Non-pigmented ciliary epithelial cell (primary cell): ENCODE measurements around the gene SLC27A1.
"Not testable (repeated sequence)": the region's sequence is repeated elsewhere in the genome, so short reads cannot be mapped to it uniquely, and the experiment has no call there.

Experiments used
- DNase-seq: peaks from one replicate; pipeline ENCODE4 v3.0.0-alpha.2; 2010; ENCODE audit warnings: low read depth

Gene SLC27A1

DNA sequence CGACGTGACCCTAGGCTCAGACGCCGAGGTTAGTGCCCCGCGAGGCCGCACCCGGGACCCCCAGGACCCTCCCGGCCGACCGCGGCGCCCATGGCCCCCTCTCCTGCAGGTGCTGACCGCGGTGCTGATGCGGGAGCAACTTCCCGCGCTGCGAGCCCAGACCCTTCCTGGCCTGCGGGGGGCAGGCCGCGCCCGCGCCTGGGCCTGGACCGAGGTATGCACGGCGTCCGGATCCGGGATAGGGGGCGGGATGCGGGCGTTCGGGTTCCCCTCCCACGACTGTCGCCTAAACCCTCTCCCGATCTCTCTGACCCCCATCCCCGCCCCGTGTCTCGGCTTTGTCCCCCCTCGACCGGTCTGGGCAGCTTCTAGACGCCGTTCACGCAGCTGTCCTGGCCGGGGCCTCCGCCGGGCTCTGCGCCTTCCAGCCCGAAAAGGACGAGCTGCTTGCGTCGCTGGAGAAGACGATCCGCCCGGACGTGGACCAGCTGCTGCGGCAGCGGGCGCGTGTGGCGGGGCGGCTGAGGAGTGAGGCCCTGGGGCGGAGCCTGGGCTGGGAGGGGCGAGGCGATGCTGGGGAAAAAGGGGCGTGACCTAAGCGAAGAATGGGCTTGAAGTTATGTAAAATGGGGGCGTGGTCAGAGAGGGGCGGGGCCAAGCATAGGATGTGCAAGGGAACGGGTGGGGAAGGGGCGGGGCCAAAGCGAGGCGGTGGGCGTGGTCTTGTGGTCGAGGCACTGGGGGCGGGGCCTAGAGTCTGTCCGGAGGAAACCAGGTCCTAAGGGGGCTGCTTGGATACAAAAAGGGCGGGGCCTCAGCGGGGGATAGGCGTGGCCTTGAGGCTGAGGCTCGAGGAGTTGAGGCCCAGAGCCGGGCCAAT is 69.2 kb downstream of the SLC27A1 start:
- peak; percentile 74 for DNase-seq

DNA sequence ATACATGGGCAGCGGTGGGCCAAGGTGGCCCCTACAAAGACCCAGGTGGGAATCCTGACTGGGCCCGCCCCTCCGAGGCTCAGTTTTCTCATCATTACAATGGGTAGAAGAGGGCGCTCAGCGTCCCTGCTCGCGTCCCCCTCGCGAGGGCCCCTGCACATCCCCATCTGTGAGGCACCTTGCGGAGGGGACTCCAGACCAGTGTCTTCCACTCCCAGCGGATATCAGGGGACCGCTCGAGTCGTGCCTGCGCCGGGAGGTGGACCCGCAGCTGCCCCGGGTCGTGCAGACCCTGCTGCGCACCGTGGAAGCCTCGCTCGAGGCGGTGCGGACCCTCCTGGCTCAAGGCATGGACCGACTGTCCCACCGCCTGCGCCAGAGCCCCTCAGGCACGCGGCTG is 69.8 kb downstream of the SLC27A1 start:
- DNase-seq, result no peak

DNA sequence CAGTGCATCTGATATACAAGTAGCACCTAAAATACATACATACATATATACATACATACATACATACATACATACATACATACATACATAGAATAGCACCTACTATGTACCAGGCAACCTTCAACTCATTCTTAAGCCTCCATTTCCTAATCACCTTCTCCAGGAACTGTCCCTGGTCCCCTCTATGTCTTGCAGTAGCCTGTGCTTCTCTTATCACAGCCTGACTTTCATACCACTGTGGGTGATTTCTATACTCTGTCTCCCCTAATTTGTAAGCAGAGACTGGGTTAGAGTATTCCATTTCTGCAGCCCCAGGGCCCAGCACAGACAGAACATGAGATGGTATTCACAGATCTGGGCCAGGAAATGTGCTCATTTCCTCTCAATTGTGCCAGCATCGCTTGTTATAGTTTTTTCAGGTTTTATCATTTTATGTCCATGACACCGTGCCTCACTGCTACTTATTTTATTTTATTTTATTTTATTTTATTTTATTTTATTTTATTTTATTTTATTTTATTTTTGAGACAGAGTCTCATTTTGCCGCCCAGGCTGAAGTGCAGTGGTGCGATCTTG is 70.9 kb downstream of the SLC27A1 start:
- DNase-seq, result no peak

DNA sequence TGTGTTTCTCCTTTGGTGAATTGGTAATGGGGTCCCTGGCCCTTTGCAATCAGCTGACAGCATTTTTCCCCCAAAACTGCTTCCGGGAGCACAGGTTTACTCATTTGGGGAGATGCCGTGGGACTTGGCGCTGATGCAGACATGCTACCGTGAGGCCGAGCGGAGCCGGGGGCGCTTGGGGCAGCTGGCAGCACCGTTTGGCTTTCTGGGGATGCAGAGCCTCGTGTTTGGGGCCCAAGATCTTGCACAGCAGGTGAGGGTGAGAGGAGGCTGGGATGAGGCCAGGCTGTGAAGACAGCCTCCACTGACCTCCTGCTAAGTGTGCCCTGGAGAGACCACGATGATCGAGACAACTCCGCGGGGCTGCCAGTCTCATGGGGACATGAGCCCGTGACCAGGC is 71.7 kb downstream of the SLC27A1 start:
- DNase-seq, result no peak

DNA sequence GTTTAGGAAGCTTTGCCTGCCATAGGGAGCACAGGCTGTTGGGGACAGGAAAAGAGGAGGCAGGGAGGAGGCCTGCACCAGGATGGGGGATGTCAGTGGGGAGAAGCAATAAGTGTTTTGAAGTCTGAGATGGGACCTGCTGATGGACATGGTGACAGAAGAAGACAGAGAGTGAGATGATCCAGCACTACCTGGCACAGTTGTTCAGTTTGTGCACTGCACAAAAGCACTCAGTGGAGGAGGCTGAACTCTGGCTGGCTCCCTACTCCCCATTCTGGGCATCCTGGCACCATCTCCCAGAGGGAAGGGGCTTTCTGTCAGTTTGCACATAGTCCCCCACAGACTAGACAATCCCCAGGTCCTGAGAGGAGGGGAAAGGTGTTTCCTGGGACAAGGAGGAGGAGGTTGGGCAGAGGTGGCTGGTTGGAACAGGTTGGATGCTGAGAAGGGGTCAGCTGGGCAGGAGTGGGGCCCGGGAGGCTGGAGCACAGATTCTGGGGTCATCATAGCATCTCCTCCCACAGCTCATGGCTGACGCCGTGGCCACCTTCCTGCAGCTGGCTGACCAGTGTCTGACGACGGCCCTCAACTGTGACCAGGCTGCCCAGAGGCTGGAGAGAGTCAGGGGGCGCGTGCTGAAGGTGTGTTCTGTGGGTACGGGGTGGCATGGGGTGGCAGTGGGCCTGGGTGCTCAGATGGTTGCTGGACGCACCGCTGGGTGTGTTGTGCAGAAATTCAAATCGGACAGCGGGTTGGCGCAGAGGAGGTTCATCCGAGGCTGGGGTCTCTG is 72.7 kb downstream of the SLC27A1 start:
- no peak for DNase-seq

DNA sequence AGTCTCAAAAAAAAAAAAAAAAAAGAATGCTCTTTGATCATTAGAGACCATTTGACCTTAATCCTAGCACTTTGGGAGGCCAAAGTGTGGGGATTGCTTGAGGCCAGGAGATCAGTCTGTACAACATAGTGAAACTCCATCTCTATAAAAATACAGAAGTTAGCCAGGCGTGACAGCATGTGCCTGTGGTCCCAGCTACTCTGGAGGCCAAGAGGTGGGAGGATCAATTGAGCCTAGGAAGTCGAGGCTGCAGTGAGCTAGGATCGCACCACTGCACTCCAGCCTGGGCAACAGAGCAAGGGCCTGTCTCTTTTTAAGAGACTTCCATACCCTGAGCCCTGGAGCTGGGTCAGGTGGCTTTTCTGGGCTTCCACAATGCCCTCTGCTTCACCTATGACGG is 73.7 kb downstream of the SLC27A1 start:
- no peak for DNase-seq

DNA sequence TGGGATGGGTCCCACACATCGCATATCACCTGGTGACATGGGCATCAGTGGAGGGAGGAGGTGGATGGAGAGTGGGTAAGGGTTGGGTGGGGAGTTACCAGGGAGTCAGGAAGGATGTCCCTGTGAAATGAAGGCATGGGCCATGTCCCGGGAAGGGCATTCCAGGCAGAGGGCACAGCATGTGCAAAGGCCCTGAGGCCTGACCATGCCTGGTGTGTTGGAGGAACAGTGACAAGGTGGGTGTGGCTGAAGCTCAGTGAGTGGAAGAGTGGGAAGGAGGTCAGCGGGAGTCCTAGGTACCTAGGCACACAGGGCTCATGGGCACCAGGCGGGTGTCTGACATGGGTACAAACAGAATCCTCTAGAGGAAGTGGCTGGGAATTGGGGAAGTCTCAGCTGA is 74.1 kb downstream of the SLC27A1 start:
- no peak for DNase-seq

DNA sequence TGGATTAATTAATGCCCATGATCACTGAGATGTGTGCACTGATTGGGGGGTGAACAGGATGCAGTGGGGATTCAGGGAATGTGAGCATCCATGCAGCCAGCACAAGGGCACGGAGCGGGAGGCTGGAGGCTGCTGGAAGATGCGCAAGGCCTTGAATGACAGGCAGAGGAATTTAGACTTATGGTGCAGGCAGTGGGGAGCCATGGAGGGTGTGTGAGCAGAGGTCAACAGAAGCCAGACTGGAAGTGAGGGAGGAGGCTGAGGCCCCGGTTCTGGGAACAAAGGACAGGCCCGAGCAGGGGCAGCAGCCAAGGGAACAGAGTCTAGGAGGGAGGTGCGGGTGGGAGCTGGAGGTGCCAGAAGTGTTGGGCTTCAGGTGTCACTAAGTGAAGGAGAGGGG is 77.8 kb downstream of the SLC27A1 start:
- DNase-seq, result no peak

DNA sequence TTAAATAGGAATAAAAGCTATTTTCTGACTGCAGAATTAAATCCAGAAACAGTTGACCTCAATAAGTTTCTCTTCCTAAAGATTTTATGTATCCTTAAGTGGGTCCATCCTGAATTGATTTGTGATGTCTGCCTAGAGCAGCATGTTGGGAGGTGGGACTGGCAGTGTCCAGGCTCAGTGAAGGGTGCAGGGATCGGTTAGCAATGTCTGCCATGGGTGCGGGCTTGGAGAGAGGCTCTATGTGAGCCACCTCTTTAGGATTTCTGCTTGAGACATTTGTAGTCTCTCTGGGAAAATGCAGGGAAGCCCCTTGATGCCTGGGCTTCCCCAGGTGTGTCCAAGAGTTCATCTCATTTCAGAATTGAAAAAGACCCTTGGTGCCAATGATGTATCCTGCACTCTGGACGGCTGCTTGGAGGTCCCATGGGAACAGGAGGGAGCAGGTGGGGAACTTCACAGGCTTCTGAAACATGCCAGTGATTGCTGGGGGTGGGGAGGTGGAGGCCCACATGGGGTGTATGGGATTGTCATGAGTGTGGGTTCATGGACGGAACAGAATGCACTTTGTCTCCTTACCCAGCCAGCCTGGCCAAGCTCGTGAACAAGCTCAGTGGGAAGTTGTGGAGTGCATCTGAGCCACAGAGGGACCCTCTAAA is 78.9 kb downstream of the SLC27A1 start:
- no peak for DNase-seq

DNA sequence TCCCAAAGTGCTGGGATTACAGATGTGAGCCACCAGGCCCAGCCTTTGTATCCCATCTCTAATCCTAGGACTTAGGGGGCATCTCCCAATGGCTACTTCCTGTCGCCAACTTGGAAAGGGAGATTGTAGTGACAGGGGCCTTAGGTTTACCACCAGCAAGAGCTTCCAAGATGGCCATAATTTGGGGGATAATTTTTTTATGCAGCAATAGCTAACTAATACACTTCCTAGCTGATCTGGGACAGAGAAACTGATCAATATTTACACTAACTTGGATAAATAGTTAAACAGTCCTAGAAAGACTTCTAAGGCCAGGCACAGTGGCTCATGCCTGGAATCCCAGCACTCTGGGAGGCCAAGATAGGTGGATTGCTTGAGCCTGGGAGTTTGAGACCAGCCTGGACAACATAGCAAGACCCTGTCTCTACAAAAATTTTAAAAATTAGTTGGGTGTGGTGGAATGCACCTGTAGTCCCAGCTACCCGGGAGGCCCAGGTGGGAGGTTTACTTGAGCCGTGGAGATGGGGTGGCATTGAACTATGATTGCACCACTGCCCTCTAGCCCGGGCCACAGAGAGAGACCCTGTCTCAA is 79.8 kb downstream of the SLC27A1 start:
- no peak for DNase-seq

DNA sequence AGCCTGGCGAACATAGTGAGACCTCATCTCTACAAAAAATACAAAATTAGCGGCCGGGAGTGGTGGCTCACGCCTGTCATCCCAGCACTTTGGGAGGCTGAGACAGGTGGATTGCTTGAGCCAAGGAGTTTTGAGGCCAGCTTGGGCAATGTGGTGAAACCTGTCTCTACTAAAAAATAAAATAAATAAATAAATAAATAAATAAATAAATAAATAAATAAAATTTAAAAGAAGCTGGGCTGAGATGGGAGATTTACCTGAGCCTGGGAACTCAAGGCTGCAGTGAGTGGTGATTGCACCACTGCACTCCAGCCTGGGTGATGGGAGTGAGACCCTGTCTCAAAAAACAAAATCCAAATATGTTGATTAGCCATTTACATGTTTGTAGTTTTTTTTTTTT is 82.4 kb downstream of the SLC27A1 start:
- DNase-seq, result not testable (repeated sequence)

DNA sequence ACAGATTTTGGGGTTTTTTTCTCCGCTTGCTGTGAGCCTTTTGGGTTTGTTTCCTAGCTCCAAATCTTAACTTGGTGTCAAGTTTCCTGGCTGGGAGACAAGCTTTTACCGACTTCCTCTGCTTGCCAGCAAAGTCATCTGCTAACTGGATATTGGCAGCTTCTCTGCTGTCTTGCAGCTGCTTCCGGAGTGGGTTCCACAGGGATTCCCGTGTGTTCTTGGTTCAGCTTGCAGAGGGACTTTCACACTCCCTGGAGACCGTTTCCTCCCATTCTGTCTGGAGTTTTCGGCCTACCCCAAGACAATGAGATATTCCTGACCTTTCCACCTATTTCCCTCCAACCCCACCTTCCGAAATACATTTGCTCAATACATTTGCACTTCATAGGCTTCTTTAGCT is 82.9 kb downstream of the SLC27A1 start:
- peak; percentile 65 for DNase-seq

DNA sequence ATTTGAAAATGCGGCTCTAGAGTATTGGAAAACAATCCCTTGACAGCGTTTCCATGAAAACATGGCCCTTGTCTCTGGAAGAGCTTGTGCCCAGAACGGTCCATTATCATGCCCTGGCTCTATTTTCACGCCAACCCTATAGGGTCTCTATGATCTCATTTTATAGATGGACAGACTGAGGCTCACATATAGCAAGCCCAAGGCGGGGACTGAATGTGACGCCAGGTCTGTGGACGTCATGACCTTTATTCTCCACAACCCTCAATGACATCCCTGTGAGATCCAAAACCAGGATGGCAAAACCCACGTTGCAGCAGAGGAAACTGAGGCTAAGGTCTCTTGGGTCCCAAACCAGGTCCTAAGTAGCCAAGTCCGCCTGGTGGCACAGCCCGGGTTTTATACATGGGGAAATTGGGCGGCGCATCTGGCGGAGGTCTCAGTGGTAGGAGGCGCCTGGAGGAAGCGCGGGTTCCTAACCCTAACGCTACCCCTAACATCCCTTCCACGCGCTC is 84.7 kb downstream of the SLC27A1 start:
- no peak for DNase-seq

DNA sequence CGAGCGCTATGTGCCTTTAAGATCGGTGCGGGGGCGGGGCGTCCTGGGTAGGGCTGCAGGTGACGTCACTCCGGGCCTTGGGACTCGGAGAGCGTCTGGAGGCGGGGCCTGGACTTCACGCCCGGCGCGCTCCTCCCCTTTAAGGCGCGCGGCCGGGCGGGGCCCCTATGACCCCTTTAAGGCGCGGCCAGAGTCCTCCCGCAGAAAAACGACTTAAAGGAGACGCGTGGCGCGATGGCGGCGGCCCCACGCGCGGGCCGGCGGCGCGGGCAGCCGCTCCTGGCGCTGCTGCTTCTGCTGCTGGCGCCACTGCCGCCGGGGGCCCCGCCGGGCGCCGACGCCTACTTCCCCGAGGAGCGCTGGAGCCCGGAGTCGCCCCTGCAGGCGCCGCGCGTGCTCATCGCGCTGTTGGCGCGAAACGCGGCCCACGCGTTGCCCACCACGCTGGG is 85.2 kb downstream of the SLC27A1 start, which contains the start of gene COLGALT1:
COLGALT1 (plus strand) TSS at position 170 of the 449 bp plus-strand sequence; CDS start at position 235, 65 bp downstream.
- peak; percentile 76 for DNase-seq
